Astrocyte (in vitro differentiated cells and primary cell): ENCODE measurements around the gene SPINK4. TPM values are rescaled to one million over a fixed set of nuclear protein-coding genes. Genes with fewer than 3 reads are reported as not detected.

Source experiments
- DNase-seq: peaks from one replicate; pipeline ENCODE4 v3.0.0-alpha.2; 2010; ENCODE audit warnings: low read depth
- FAIRE-seq: peaks from 2 replicates; lab custom pipeline; 2011; peaks lifted over from hg19 to GRCh38; lab: Jason Lieb, UNC
- H2AFZ ChIP-seq: 2 replicates; pipeline ENCODE4 v1.6.0; 2012; ENCODE audit warnings: low read depth, low read length, inconsistent platforms
- H3K27ac ChIP-seq: 2 replicates; pipeline ENCODE4 v1.5.1; 2011; ENCODE audit warnings: low read depth, low read length, inconsistent platforms
- H3K27me3 ChIP-seq: 2 replicates; pipeline ENCODE4 v1.6.0; 2011; ENCODE audit warnings: low read length, inconsistent platforms; ENCODE audit not compliant: insufficient read depth
- H3K36me3 ChIP-seq: 2 replicates; pipeline ENCODE4 v1.5.1; 2011; ENCODE audit warnings: low read length, inconsistent platforms; ENCODE audit not compliant: insufficient read depth
- H3K4me1 ChIP-seq: 2 replicates; pipeline ENCODE4 v1.5.1; 2011; ENCODE audit warnings: low read length, inconsistent platforms; ENCODE audit not compliant: insufficient read depth
- H3K4me2 ChIP-seq: 2 replicates; pipeline ENCODE4 v1.6.0; 2012; ENCODE audit warnings: low read length, inconsistent platforms
- H3K4me3 ChIP-seq: 2 replicates; pipeline ENCODE4 v1.5.1; 2011; ENCODE audit warnings: low read depth, mild to moderate bottlenecking, low read length, inconsistent platforms; ENCODE audit not compliant: insufficient read depth
- H3K79me2 ChIP-seq: 2 replicates; pipeline ENCODE4 v1.6.0; 2012; ENCODE audit warnings: mild to moderate bottlenecking, low read length, inconsistent platforms; ENCODE audit not compliant: insufficient read depth
- H3K9ac ChIP-seq: 2 replicates; pipeline ENCODE4 v1.6.0; 2012; ENCODE audit warnings: mild to moderate bottlenecking, low read length, inconsistent platforms
- H3K9me3 ChIP-seq: 2 replicates; pipeline ENCODE4 v1.5.1; 2012; ENCODE audit warnings: low read depth, mild to moderate bottlenecking, low read length, inconsistent platforms; ENCODE audit not compliant: insufficient read depth
- H4K20me1 ChIP-seq: 2 replicates; pipeline ENCODE4 v1.6.0; 2012; ENCODE audit warnings: low read length, inconsistent platforms; ENCODE audit not compliant: insufficient read depth
- H3K27ac Mint-ChIP-seq: one replicate; pipeline ENCODE4 v1.8.0; 2021; ENCODE audit warnings: mild to moderate bottlenecking, mixed read lengths; ENCODE audit not compliant: unreplicated experiment
- H3K27me3 Mint-ChIP-seq: one replicate; pipeline ENCODE4 v1.8.0; 2021; ENCODE audit warnings: low read depth, mixed read lengths; ENCODE audit not compliant: unreplicated experiment
- H3K36me3 Mint-ChIP-seq: one replicate; pipeline ENCODE4 v1.8.0; 2021; ENCODE audit warnings: low read depth, mixed read lengths; ENCODE audit not compliant: unreplicated experiment
- H3K4me1 Mint-ChIP-seq: one replicate; pipeline ENCODE4 v1.8.0; 2021; ENCODE audit warnings: low read depth, mixed read lengths; ENCODE audit not compliant: unreplicated experiment
- H3K4me3 Mint-ChIP-seq: one replicate; pipeline ENCODE4 v1.8.0; 2021; ENCODE audit warnings: mild to moderate bottlenecking, moderate library complexity, mixed read lengths; ENCODE audit not compliant: unreplicated experiment
- H3K9me3 Mint-ChIP-seq: one replicate; pipeline ENCODE4 v1.8.0; 2021; ENCODE audit warnings: mild to moderate bottlenecking, mixed read lengths; ENCODE audit not compliant: unreplicated experiment
- EZH2 ChIP-seq: IDR thresholded peaks from 2 replicates; pipeline ENCODE4 v1.6.1; 2012; ENCODE audit warnings: mild to moderate bottlenecking, low read length, inconsistent platforms; ENCODE audit not compliant: insufficient read depth
- total RNA-seq: library from RNA; stranded (reverse); gene quantifications from 2 replicates; pipeline ENCODE4 v1.2.1, GENCODE V29; 2021
- TF ChIP-seq, protein P1 (sequence below): IDR thresholded peaks from 2 replicates; pipeline ENCODE4 v1.5.1; 2011; ENCODE audit warnings: low read depth, mild to moderate bottlenecking, inconsistent platforms, low read length, moderate library complexity; ENCODE audit not compliant: insufficient read depth

The SPINK4 gene
- total RNA-seq, 1 donor from 2014 or later, result not detected

DNA sequence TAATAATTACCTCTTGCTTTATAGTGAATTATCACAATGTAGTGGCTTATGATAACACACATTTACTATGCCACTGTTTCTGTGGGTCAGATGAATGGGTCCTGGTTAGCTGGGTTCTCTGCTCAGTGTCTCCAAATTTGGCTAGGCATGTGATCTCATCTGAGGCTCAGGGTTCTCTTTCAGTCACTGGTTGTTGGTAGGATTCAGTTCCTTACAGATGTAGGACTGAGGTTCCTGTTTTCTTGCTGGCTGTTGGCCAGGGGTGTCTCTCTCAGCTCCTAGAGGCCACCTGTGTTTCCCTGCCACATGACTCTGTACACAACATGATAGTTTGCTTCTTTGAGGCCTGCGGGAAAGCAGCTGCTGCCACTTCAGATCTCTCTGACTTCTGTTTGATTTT is 57.5 kb downstream of the SPINK4 start:
- TF ChIP-seq, protein P1, sequence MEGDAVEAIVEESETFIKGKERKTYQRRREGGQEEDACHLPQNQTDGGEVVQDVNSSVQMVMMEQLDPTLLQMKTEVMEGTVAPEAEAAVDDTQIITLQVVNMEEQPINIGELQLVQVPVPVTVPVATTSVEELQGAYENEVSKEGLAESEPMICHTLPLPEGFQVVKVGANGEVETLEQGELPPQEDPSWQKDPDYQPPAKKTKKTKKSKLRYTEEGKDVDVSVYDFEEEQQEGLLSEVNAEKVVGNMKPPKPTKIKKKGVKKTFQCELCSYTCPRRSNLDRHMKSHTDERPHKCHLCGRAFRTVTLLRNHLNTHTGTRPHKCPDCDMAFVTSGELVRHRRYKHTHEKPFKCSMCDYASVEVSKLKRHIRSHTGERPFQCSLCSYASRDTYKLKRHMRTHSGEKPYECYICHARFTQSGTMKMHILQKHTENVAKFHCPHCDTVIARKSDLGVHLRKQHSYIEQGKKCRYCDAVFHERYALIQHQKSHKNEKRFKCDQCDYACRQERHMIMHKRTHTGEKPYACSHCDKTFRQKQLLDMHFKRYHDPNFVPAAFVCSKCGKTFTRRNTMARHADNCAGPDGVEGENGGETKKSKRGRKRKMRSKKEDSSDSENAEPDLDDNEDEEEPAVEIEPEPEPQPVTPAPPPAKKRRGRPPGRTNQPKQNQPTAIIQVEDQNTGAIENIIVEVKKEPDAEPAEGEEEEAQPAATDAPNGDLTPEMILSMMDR, result no peak
- TF ChIP-seq EZH2, result no peak
- Histone ChIP-seq H3K27ac (no peak overlapping the region), H3K4me1 (no peaks in the 10 kb centered on the region), H3K4me2 (peak overlapping the region; percentile 15), H4K20me1 (peaks cover 42% of the 10 kb centered on the region), H3K4me3 (no peak overlapping the region), H3K36me3 (peaks cover 54% of the 10 kb centered on the region), H3K79me2 (peaks cover 84% of the 10 kb centered on the region), H3K27me3 (no peaks in the 10 kb centered on the region), H2AFZ (no peak overlapping the region), H3K9ac (no peak overlapping the region), H3K9me3 (no peaks in the 10 kb centered on the region)
- DNase-seq (no peak), FAIRE-seq (no peak)
- no peak overlapping the region for H3K27ac Mint-ChIP-seq
- no peaks in the 10 kb centered on the region for H3K27me3 Mint-ChIP-seq
- H3K4me3 Mint-ChIP-seq, result no peak overlapping the region
- peaks cover 24% of the 10 kb centered on the region for H3K4me1 Mint-ChIP-seq
- H3K36me3 Mint-ChIP-seq, result peaks cover 20% of the 10 kb centered on the region
- H3K9me3 Mint-ChIP-seq, result no peaks in the 10 kb centered on the region

Other genes starting within 250 kb of the SPINK4 start
- 37.3 and 37.8 TPM in 2 replicates for gene APTX, start 238.5 kb upstream of the SPINK4 start, total RNA-seq
- gene DNAJA1, start 214.9 kb upstream of the SPINK4 start, total RNA-seq, result 256 and 277 TPM in 2 replicates
- 21.5 and 22.9 TPM in 2 replicates for gene SMU1, start 163.5 kb upstream of the SPINK4 start, total RNA-seq
- 93.1 and 103 TPM in 2 replicates for gene B4GALT1, start 72.8 kb upstream of the SPINK4 start, total RNA-seq
- gene BAG1, start 24.5 kb downstream of the SPINK4 start, total RNA-seq, result 37.2 and 43.3 TPM in 2 replicates
- 108 and 109 TPM in 2 replicates for gene CHMP5, start 24.9 kb downstream of the SPINK4 start, total RNA-seq
- gene NFX1, start 50.3 kb downstream of the SPINK4 start, total RNA-seq, result 26.7 and 27.8 TPM in 2 replicates
- 0.65 and 1.9 TPM in 2 replicates for gene AQP7, start 162.4 kb downstream of the SPINK4 start, total RNA-seq
- gene AQP3, start 207.4 kb downstream of the SPINK4 start, total RNA-seq, result 3.2 and 4.6 TPM in 2 replicates
- 57.2 and 60.1 TPM in 2 replicates for gene NOL6, start 233.8 kb downstream of the SPINK4 start, total RNA-seq